Caco-2 (cell line): ENCODE measurements around the gene ABCC5. TPM values are rescaled to one million over a fixed set of nuclear protein-coding genes. Genes with fewer than 3 reads are reported as not detected.

Experiments used
- BruUV-seq: library from RNA; stranded (reverse); fragments of 400-500 nt; replicated peaks from 2 replicates; lab custom pipeline; 2021; lab: Mats Ljungman, UMichigan
- CTCF ChIA-PET: fragments of 300-600 bp; sonication (Branson Sonifier 250); formaldehyde crosslinking; loops from one replicate; lab custom pipeline; 2022; ENCODE audit warnings: antibody characterized with exemption; lab: Charles Lee
- POLR2A ChIA-PET: fragments of 300-600 bp; sonication (Branson Sonifier 250); formaldehyde crosslinking; loops from one replicate; lab custom pipeline; 2022; ENCODE audit warnings: antibody characterized with exemption; lab: Charles Lee
- DNase-seq, 2 experiments: peaks; one replicate each; pipeline versions ENCODE4 v3.0.0 to v3.0.0-alpha.2; 2020 to 2022
- H3K27me3 ChIP-seq: replicated peaks from 2 replicates; pipeline ENCODE4 v1.6.0; 2011; ENCODE audit warnings: low read length; ENCODE audit not compliant: control insufficient read depth, insufficient read depth
- H3K36me3 ChIP-seq: 2 replicates; pipeline ENCODE4 v1.5.1; 2011; ENCODE audit warnings: low read length; ENCODE audit not compliant: control insufficient read depth, insufficient read depth
- H3K4me1 ChIP-seq: fragments of 250-450 bp; sonication (Bioruptor Pico); 2 replicates; pipeline ENCODE4 v1.5.1; 2020; ENCODE audit warnings: mild to moderate bottlenecking
- H3K4me3 ChIP-seq: 2 replicates; pipeline ENCODE4 v1.5.1; 2011; ENCODE audit warnings: low read depth, mild to moderate bottlenecking, control low read depth, low read length
- H3K9me3 ChIP-seq: fragments of 250-450 bp; sonication (Bioruptor Pico); 2 replicates; pipeline ENCODE4 v1.5.1; 2020; ENCODE audit warnings: mild to moderate bottlenecking, moderate library complexity
- H3K27ac Mint-ChIP-seq: one replicate; pipeline ENCODE4 v1.8.0; 2022; ENCODE audit warnings: mixed read lengths; ENCODE audit not compliant: unreplicated experiment
- H3K27me3 Mint-ChIP-seq: one replicate; pipeline ENCODE4 v1.8.0; 2022; ENCODE audit warnings: mixed read lengths; ENCODE audit not compliant: insufficient read depth, unreplicated experiment
- H3K36me3 Mint-ChIP-seq: one replicate; pipeline ENCODE4 v1.8.0; 2022; ENCODE audit warnings: mild to moderate bottlenecking, mixed read lengths; ENCODE audit not compliant: insufficient read depth, unreplicated experiment
- H3K4me1 Mint-ChIP-seq: one replicate; pipeline ENCODE4 v1.8.0; 2022; ENCODE audit warnings: low read depth, mixed read lengths; ENCODE audit not compliant: unreplicated experiment
- H3K4me3 Mint-ChIP-seq: one replicate; pipeline ENCODE4 v1.8.0; 2022; ENCODE audit warnings: mild to moderate bottlenecking, moderate library complexity, mixed read lengths; ENCODE audit not compliant: unreplicated experiment
- H3K9me3 Mint-ChIP-seq: one replicate; pipeline ENCODE4 v1.8.0; 2022; ENCODE audit warnings: mixed read lengths; ENCODE audit not compliant: unreplicated experiment
- intact Hi-C: fragments of 100-400 bp; cut with micrococcal nuclease; formaldehyde crosslinking; loops from one replicate; pipeline ENCODE4 v1.10.0; 2022; ENCODE audit not compliant: unreplicated experiment
- total RNA-seq: library from RNA; stranded (reverse); gene quantifications from 2 replicates; pipeline ENCODE4 v1.2.3, GENCODE V29; 2022
- TF ChIP-seq, protein P1 (sequence below), 2 experiments: fragments of 200-600 bp in 1 of 2; IDR thresholded peaks; 1 replicate in 1 of 2; 2 replicates in 1 of 2; pipeline versions ENCODE4 v1.5.1 to v1.8.0; 2011 to 2022; ENCODE audit warnings: antibody characterized with exemption in 1 of 2, control low read depth in 1 of 2, inconsistent platforms in 1 of 2, low read depth in 1 of 2, low read length in 1 of 2, mild to moderate bottlenecking in 1 of 2, moderate library complexity in 1 of 2; ENCODE audit not compliant: insufficient read depth in 1 of 2, severe bottlenecking in 1 of 2, unreplicated experiment in 1 of 2

ABCC5 gene
- total RNA-seq, 1 experiment from 2014 or later, result 21.3 TPM

DNA sequence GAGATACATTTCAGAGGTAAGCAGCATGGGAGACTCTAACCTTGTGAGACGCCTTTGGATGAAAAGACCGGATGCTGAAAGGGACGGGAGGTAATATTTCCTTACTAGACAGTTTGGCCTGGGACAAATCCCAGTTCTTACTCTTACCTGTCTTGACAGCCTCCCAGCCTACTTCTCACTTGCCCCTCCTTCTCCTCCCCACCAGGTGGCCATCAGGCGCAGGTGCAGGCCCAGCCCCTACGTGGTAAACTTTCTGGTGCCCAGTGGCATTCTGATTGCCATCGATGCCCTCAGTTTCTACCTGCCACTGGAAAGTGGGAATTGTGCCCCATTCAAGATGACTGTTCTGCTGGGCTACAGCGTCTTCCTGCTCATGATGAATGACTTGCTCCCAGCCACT, 20.1 kb upstream of the ABCC5 start:
- no peak overlapping the region for H3K27ac Mint-ChIP-seq
- Histone ChIP-seq H3K4me3 (no peak overlapping the region), H3K27me3 (no peaks in the 10 kb centered on the region), H3K9me3 (no peaks in the 10 kb centered on the region), H3K36me3 (no peaks in the 10 kb centered on the region), H3K4me1 (no peaks in the 10 kb centered on the region)
- no TSS peak for BruUV-seq
- ChIA-PET POLR2A (no interaction called here), CTCF (no interaction called here)
- intact Hi-C loops, result no loop called here
- no peaks in the 10 kb centered on the region for H3K9me3 Mint-ChIP-seq
- H3K4me3 Mint-ChIP-seq, result no peak overlapping the region
- no peak for DNase-seq
- H3K4me1 Mint-ChIP-seq, result no peaks in the 10 kb centered on the region
- H3K27me3 Mint-ChIP-seq, result no peaks in the 10 kb centered on the region
- TF ChIP-seq, protein P1, sequence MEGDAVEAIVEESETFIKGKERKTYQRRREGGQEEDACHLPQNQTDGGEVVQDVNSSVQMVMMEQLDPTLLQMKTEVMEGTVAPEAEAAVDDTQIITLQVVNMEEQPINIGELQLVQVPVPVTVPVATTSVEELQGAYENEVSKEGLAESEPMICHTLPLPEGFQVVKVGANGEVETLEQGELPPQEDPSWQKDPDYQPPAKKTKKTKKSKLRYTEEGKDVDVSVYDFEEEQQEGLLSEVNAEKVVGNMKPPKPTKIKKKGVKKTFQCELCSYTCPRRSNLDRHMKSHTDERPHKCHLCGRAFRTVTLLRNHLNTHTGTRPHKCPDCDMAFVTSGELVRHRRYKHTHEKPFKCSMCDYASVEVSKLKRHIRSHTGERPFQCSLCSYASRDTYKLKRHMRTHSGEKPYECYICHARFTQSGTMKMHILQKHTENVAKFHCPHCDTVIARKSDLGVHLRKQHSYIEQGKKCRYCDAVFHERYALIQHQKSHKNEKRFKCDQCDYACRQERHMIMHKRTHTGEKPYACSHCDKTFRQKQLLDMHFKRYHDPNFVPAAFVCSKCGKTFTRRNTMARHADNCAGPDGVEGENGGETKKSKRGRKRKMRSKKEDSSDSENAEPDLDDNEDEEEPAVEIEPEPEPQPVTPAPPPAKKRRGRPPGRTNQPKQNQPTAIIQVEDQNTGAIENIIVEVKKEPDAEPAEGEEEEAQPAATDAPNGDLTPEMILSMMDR (IDR thresholded peaks at IDR 0.05; ENCODE audit: insufficient read depth in 1 of 2, low read depth in 1 of 2, low read length in 1 of 2, severe bottlenecking in 1 of 2, unreplicated experiment in 1 of 2), result peak in 1 of 2 experiments; percentile 20
- H3K36me3 Mint-ChIP-seq, result peaks cover 6% of the 10 kb centered on the region

DNA sequence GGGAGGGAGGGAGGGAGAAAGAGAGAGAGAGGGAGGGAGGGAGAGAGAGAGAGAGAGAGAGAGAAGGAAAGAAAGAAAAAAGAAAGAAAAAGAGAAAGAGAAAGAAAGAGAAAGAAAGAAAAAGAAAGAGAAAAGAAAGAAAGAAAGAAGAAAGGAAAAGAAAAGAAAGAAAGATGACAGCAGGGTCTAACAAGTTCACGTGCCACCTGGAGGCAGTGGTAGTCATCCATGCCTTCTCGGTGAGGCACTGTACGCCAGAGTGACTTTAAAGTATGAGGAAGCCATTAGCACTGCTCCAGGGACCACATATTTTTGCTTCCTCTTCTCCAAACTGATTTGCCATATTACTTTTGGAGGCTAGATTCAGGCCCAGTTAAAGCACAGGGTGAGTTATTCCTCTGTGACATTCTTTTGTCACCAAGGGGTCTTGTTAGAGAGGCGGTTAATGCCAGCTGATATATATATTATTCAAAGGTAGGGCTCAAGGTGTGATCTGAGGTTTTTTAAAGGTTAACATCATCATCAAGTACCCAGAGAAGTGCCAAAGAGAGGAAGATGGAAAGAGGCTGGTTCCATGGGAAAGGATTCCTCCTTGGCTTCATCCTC, 13.6 kb upstream of the ABCC5 start, which contains the start of gene HTR3D:
Gene HTR3D, plus strand, starts transcription at position 556 of the 606 bp plus-strand sequence. Its CDS starts 0 bp downstream, at position 556.
- POLR2A ChIA-PET, result no interaction called here
- no peak for DNase-seq

DNA sequence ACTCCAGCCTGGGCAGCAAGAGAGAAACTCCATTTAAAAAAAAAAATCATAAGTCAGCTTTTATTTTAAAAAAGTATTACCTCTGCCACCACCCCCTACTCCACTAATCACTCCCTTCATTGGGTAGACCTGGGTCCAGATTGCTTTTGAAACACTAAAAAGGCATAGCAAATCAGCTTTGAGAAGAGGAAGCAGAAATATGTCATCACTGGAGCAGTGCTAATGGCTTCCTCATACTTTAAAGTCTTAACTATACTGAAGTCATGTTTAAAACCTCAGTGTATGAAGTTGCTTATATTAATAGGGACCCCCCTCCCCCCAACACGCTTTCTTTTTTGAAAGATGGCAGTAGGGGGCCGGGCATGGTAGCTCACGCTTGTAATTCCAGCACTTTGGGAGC, 12.9 kb upstream of the ABCC5 start:
- no peak overlapping the region for H3K4me3 Mint-ChIP-seq
- CTCF ChIA-PET, result no interaction called here
- no peaks in the 10 kb centered on the region for H3K4me1 Mint-ChIP-seq

More for the DNA sequence above, 13.6 kb upstream of the ABCC5 start, which contains the start of gene HTR3D:
- Mint-ChIP-seq H3K36me3 (peaks cover 1% of the 10 kb centered on the region), H3K27me3 (no peaks in the 10 kb centered on the region), H3K4me3 (no peak within 1 kb of the TSS), H3K9me3 (no peaks in the 10 kb centered on the region), H3K4me1 (no peaks in the 10 kb centered on the region), H3K27ac (no peak within 1 kb of the TSS)
- H3K27me3 ChIP-seq, result no peaks in the 10 kb centered on the region
- CTCF ChIA-PET, result no interaction called here
- H3K4me1 ChIP-seq, result no peaks in the 10 kb centered on the region
- TF ChIP-seq, protein P1 (IDR thresholded peaks at IDR 0.05; ENCODE audit: insufficient read depth in 1 of 2, low read depth in 1 of 2, low read length in 1 of 2, severe bottlenecking in 1 of 2, unreplicated experiment in 1 of 2), result no peak
- no peaks in the 10 kb centered on the region for H3K36me3 ChIP-seq
- intact Hi-C loops, result no loop called here
- H3K4me3 ChIP-seq, result no peak within 1 kb of the TSS
- no TSS peak for BruUV-seq
- H3K9me3 ChIP-seq, result no peaks in the 10 kb centered on the region

More for the DNA sequence above, 12.9 kb upstream of the ABCC5 start:
- Histone ChIP-seq H3K27me3 (no peaks in the 10 kb centered on the region), H3K36me3 (no peaks in the 10 kb centered on the region), H3K4me3 (no peak overlapping the region), H3K9me3 (no peaks in the 10 kb centered on the region), H3K4me1 (no peaks in the 10 kb centered on the region)
- POLR2A ChIA-PET, result no interaction called here
- intact Hi-C loops, result no loop called here
- Mint-ChIP-seq H3K27me3 (no peaks in the 10 kb centered on the region), H3K9me3 (no peaks in the 10 kb centered on the region), H3K27ac (no peak overlapping the region), H3K36me3 (no peaks in the 10 kb centered on the region)
- TF ChIP-seq, protein P1 (IDR thresholded peaks at IDR 0.05; ENCODE audit: insufficient read depth in 1 of 2, low read depth in 1 of 2, low read length in 1 of 2, severe bottlenecking in 1 of 2, unreplicated experiment in 1 of 2), result no peak
- DNase-seq, result no peak
- BruUV-seq, result no TSS peak
